HEK293 (cell line): ENCODE measurements around the gene DDIAS.

Source experiments
- CTCF ChIA-PET: fragments of 350-600 bp; formaldehyde crosslinking; extraction: SDS; loops from one replicate; lab custom pipeline; 2021; ENCODE audit warnings: antibody characterized with exemption; lab: Yijun Ruan, JAX
- POLR2A ChIA-PET: fragments of 300-600 bp; formaldehyde crosslinking; extraction: SDS; loops from one replicate; lab custom pipeline; 2020; ENCODE audit warnings: antibody characterized with exemption, inconsistent platforms; lab: Yijun Ruan, JAX
- H3K27ac ChIP-seq: fragments of 200-500 bp; sonication (Bioruptor generic); 2 replicates; pipeline ENCODE4 v1.5.1; 2014; ENCODE audit warnings: low read depth, low read length, control low read depth, inconsistent platforms; ENCODE audit errors: extremely low read depth
- H3K36me3 ChIP-seq, 2 experiments: fragments of 200-500 bp in 1 of 2; sonication (Bioruptor generic) in 1 of 2; 1 replicate in 1 of 2; 2 replicates in 1 of 2; pipeline ENCODE4 v1.5.1; 2014 to 2017; ENCODE audit warnings: inconsistent platforms in 2 of 2, low read length in 2 of 2; ENCODE audit not compliant: control insufficient read depth in 2 of 2, insufficient read depth in 1 of 2
- H3K4me1 ChIP-seq: fragments of 200-500 bp; sonication (Bioruptor generic); 2 replicates; pipeline ENCODE4 v1.5.1; 2014; ENCODE audit warnings: mild to moderate bottlenecking, low read length, inconsistent platforms; ENCODE audit not compliant: control insufficient read depth, insufficient read depth
- H3K4me3 ChIP-seq: 2 replicates; pipeline ENCODE4 v1.5.1; 2011; ENCODE audit warnings: low read depth, mild to moderate bottlenecking, control low read depth, low read length, moderate library complexity
- H3K9me3 ChIP-seq: fragments of 200-500 bp; sonication (Bioruptor generic); 2 replicates; pipeline ENCODE4 v1.5.1; 2014; ENCODE audit warnings: low read depth, low read length, inconsistent platforms; ENCODE audit not compliant: control insufficient read depth, insufficient read depth
- CTCF ChIP-seq: fragments of 450-650 bp; formaldehyde crosslinking; IDR thresholded peaks from 2 replicates; pipeline ENCODE4 v1.5.1; 2016; ENCODE audit warnings: missing biosample characterization, missing genetic modification characterization
- HOXC10 ChIP-seq: sonication (generic); formaldehyde crosslinking; IDR thresholded peaks from 2 replicates; pipeline ENCODE4 v1.8.1; 2023; ENCODE audit warnings: mild to moderate bottlenecking, missing genetic modification reagents
- KLF16 ChIP-seq: fragments of 450-650 bp; formaldehyde crosslinking; IDR thresholded peaks from 2 replicates; pipeline ENCODE4 v1.5.1; 2017; ENCODE audit warnings: missing biosample characterization, missing genetic modification characterization
- PRDM10 ChIP-seq: fragments of 450-650 bp; formaldehyde crosslinking; IDR thresholded peaks from 2 replicates; pipeline ENCODE4 v1.5.1; 2016; ENCODE audit warnings: missing biosample characterization, missing genetic modification characterization
- ZBTB48 ChIP-seq: fragments of 450-650 bp; formaldehyde crosslinking; IDR thresholded peaks from 2 replicates; pipeline ENCODE4 v1.5.1; 2016; ENCODE audit warnings: missing biosample characterization, missing genetic modification characterization
- ZNF121 ChIP-seq: fragments of 450-650 bp; formaldehyde crosslinking; IDR thresholded peaks from 2 replicates; pipeline ENCODE4 v1.5.1; 2016; ENCODE audit warnings: missing biosample characterization, missing genetic modification characterization
- ZNF140 ChIP-seq: fragments of 450-650 bp; formaldehyde crosslinking; IDR thresholded peaks from 2 replicates; pipeline ENCODE4 v1.5.1; 2016; ENCODE audit warnings: missing biosample characterization, missing genetic modification characterization
- ZNF155 ChIP-seq: fragments of 450-650 bp; formaldehyde crosslinking; IDR thresholded peaks from 2 replicates; pipeline ENCODE4 v1.5.1; 2016; ENCODE audit warnings: missing biosample characterization, missing genetic modification characterization
- ZNF174 ChIP-seq: fragments of 450-650 bp; formaldehyde crosslinking; IDR thresholded peaks from 2 replicates; pipeline ENCODE4 v1.5.0; 2017; ENCODE audit warnings: missing biosample characterization, mild to moderate bottlenecking, missing genetic modification characterization
- ZNF362 ChIP-seq: fragments of 450-650 bp; formaldehyde crosslinking; IDR thresholded peaks from 2 replicates; pipeline ENCODE4 v1.5.1; 2016; ENCODE audit warnings: missing biosample characterization, missing genetic modification characterization
- ZNF404 ChIP-seq: fragments of 450-650 bp; formaldehyde crosslinking; IDR thresholded peaks from 2 replicates; pipeline ENCODE4 v1.5.1; 2017; ENCODE audit warnings: missing biosample characterization, missing genetic modification characterization
- ZNF423 ChIP-seq: fragments of 450-650 bp; formaldehyde crosslinking; IDR thresholded peaks from 2 replicates; pipeline ENCODE4 v1.5.1; 2016; ENCODE audit warnings: missing biosample characterization, missing genetic modification characterization
- ZNF433 ChIP-seq: fragments of 450-650 bp; formaldehyde crosslinking; IDR thresholded peaks from 2 replicates; pipeline ENCODE4 v1.5.1; 2016; ENCODE audit warnings: missing biosample characterization, missing genetic modification characterization, low read depth
- ZNF488 ChIP-seq: fragments of 450-650 bp; formaldehyde crosslinking; IDR thresholded peaks from 2 replicates; pipeline ENCODE4 v1.5.1; 2016; ENCODE audit warnings: missing biosample characterization, missing genetic modification characterization
- ZNF561 ChIP-seq: fragments of 450-650 bp; IDR thresholded peaks from 2 replicates; pipeline ENCODE4 v1.5.1; 2018; ENCODE audit warnings: missing biosample characterization, missing genetic modification characterization, borderline replicate concordance
- ZNF571 ChIP-seq: fragments of 450-650 bp; formaldehyde crosslinking; IDR thresholded peaks from 2 replicates; pipeline ENCODE4 v1.5.0; 2017; ENCODE audit warnings: missing biosample characterization, missing genetic modification characterization
- ZNF629 ChIP-seq: fragments of 450-650 bp; formaldehyde crosslinking; IDR thresholded peaks from 2 replicates; pipeline ENCODE4 v1.5.1; 2017; ENCODE audit warnings: missing biosample characterization, missing genetic modification characterization
- ZNF654 ChIP-seq: fragments of 450-650 bp; formaldehyde crosslinking; IDR thresholded peaks from 2 replicates; pipeline ENCODE4 v1.5.1; 2016; ENCODE audit warnings: low read depth, missing biosample characterization, missing genetic modification characterization
- ZNF777 ChIP-seq: fragments of 450-650 bp; formaldehyde crosslinking; IDR thresholded peaks from 2 replicates; pipeline ENCODE4 v1.5.1; 2017; ENCODE audit warnings: missing biosample characterization, missing genetic modification characterization, borderline replicate concordance
- ZNF830 ChIP-seq: fragments of 450-650 bp; IDR thresholded peaks from 2 replicates; pipeline ENCODE4 v1.5.0; 2018; ENCODE audit warnings: missing biosample characterization, missing genetic modification characterization, low read depth, mild to moderate bottlenecking, moderate library complexity
- ZXDB ChIP-seq: fragments of 450-650 bp; formaldehyde crosslinking; IDR thresholded peaks from 2 replicates; pipeline ENCODE4 v1.5.1; 2016; ENCODE audit warnings: missing biosample characterization, missing genetic modification characterization

DDIAS gene

GRCh38 chr11:82867495-82868082 is 33.9 kb upstream of the DDIAS start:
- ChIA-PET CTCF (interaction anchor here (0.5 to 4.9 kb wide), 64 partner anchors 8 to 1050 kb away, joined by 3 to 69 read pairs (median 4); partner anchors contain the start of genes DDIAS, FAM181B and PRCP), POLR2A (interaction anchor here (0.6 to 3.1 kb wide), 2 partner anchors 33 to 209 kb away, joined by 5 to 30 read pairs; partner anchors contain the start of genes DDIAS and PRCP)
- H3K9me3 ChIP-seq, result no peaks in the 10 kb centered on the region
- TF ChIP-seq ZNF121 (tag by site-specific recombination) (no peak), ZNF777 (no peak), ZXDB (tag by site-specific recombination) (peak; percentile 87), PRDM10 (tag by site-specific recombination) (peak; percentile 66), ZNF174 (no peak), ZNF362 (tag by site-specific recombination) (peak; percentile 69), ZNF654 (tag by site-specific recombination) (peak; percentile 80), ZNF404 (tag by site-specific recombination) (no peak), ZNF155 (tag by site-specific recombination) (no peak)
- H3K36me3 ChIP-seq, result no peaks in the 10 kb centered on the region
- no peak overlapping the region for H3K27ac ChIP-seq
- H3K4me1 ChIP-seq, result no peaks in the 10 kb centered on the region; the same call in 1 of the 2 replicates
- H3K4me3 ChIP-seq, result no peak overlapping the region

GRCh38 chr11:82869657-82870056 is 31.9 kb upstream of the DDIAS start:
- ChIA-PET POLR2A (interaction anchor here (3.1 kb wide), 1 partner anchor 31 kb away, joined by 30 read pairs; the partner anchor contains the start of genes DDIAS and PRCP), CTCF (interaction anchor here (0.8 to 4.9 kb wide), 3 partner anchors 17 to 381 kb away, joined by 3 to 69 read pairs (median 4); partner anchors contain the start of genes DDIAS and PRCP)
- no peak overlapping the region for H3K4me3 ChIP-seq
- H3K4me1 ChIP-seq, result no peaks in the 10 kb centered on the region
- TF ChIP-seq ZNF140 (tag by site-specific recombination) (no peak), ZNF830 (tag by site-specific recombination) (no peak), CTCF (tag by site-specific recombination) (no peak), ZNF488 (tag by site-specific recombination) (no peak), ZNF423 (tag by site-specific recombination) (no peak), ZBTB48 (tag by site-specific recombination) (no peak), PRDM10 (tag by site-specific recombination) (no peak), HOXC10 (CRISPR knock-in tag) (no peak), KLF16 (no peak), ZNF629 (tag by site-specific recombination) (no peak), ZNF571 (no peak), ZNF155 (tag by site-specific recombination) (no peak), ZNF561 (tag by site-specific recombination) (no peak), ZNF433 (no peak)
- H3K9me3 ChIP-seq, result no peaks in the 10 kb centered on the region
- H3K27ac ChIP-seq, result no peak overlapping the region
- no peaks in the 10 kb centered on the region for H3K36me3 ChIP-seq
